Heart left ventricle (tissue), 16 donors: Measurements from ENCODE around the gene ZNF687. TPM values are rescaled to one million over a fixed set of nuclear protein-coding genes. Genes with fewer than 3 reads are reported as not detected.

Experiments used
- ATAC-seq, 4 donors: fragments of 200-7000 bp; cut with Tn5 transposase; one replicate each; pipeline ENCODE4 v1.9.1; 2020 to 2022; ENCODE audit warnings: moderate library complexity in 4 of 4, mild to moderate bottlenecking in 3 of 4, moderate number of reproducible peaks in 1 of 4
- DNase-seq, 5 donors: peaks; one replicate each; pipeline ENCODE4 v3.0.0-alpha.2; 2020
- H3K27ac ChIP-seq, 12 donors: fragments of 200-600 bp; sonication (generic) in 4 of 12; one replicate each; pipeline versions ENCODE4 v1.5.0 to v1.8.0; 2016 to 2022; ENCODE audit warnings: mild to moderate bottlenecking in 2 of 12
- H3K27me3 ChIP-seq, 9 donors: fragments of 200-600 bp; sonication (generic) in 2 of 9; one replicate each; pipeline versions ENCODE4 v1.5.1 to v1.8.0; 2016 to 2022; ENCODE audit warnings: mild to moderate bottlenecking in 3 of 9
- H3K36me3 ChIP-seq, 9 donors: fragments of 200-600 bp; sonication (generic) in 2 of 9; one replicate each; pipeline versions ENCODE4 v1.5.0 to v1.8.0; 2018 to 2022; ENCODE audit warnings: mild to moderate bottlenecking in 2 of 9
- H3K4me1 ChIP-seq, 12 donors: fragments of 200-600 bp; sonication (generic) in 4 of 12; one replicate each; pipeline versions ENCODE4 v1.5.0 to v1.8.0; 2016 to 2022; ENCODE audit warnings: mild to moderate bottlenecking in 3 of 12
- H3K4me3 ChIP-seq, 12 donors: fragments of 200-600 bp; sonication (generic) in 4 of 12; one replicate each; pipeline versions ENCODE4 v1.5.0 to v1.8.0; 2017 to 2022; ENCODE audit warnings: mild to moderate bottlenecking in 9 of 12, moderate library complexity in 4 of 12
- H3K9me3 ChIP-seq, 12 donors: fragments of 200-600 bp; sonication (generic) in 4 of 12; one replicate each; pipeline versions ENCODE4 v1.5.0 to v1.8.0; 2016 to 2022; ENCODE audit warnings: mild to moderate bottlenecking in 1 of 12
- CTCF ChIP-seq, 12 donors: fragments of 200-600 bp; sonication (generic) in 4 of 12; IDR thresholded peaks; one replicate each; pipeline versions ENCODE4 v1.5.0 to v1.8.0; 2018 to 2022; ENCODE audit warnings: antibody characterized with exemption in 12 of 12, mild to moderate bottlenecking in 5 of 12
- POLR2A ChIP-seq, 2 donors: fragments of 450-650 bp; IDR thresholded peaks; one replicate each; pipeline ENCODE4 v1.6.1; 2017; ENCODE audit warnings: antibody characterized with exemption in 2 of 2, mild to moderate bottlenecking in 2 of 2, moderate library complexity in 2 of 2
- WGBS, 4 donors: extraction: QIAGEN DNeasy Blood & Tissue Kit in 2 of 4; methylation state at CpG; one replicate each; pipeline versions ENCODE4 v1.1.5 to v1.1.7; 2013 to 2018; 5-methylcytosine and 5-hydroxymethylcytosine counted together
- intact Hi-C, 10 donors: fragments of 100-400 bp; cut with DNase I; formaldehyde crosslinking; loops; one replicate each; pipeline versions ENCODE4 v1.11.1 to v1.14.2; 2022
- polyA plus RNA-seq, 2 donors: library from polyadenylated mRNA; stranded (reverse); fragments of 200-250 nt; gene quantifications; one replicate each; pipeline ENCODE4 v1.2.3, GENCODE V29; 2013
- total RNA-seq, 9 donors: library from RNA; depleted of rRNA in 2 of 9; stranded (reverse); fragments of >200 nt in 2 of 9; fragmentation: NEBNext Ultra II Directional in 3 of 9; extraction: Animal tissue kit (Norgen Biotek cat#: 25700) in 3 of 9; gene quantifications; one replicate each; pipeline versions ENCODE4 v1.1.0 to v1.2.4, GENCODE V29; 2016 to 2023
- donor health status: ischemic (EF 13 %, LVEDD 7.1; RV severe dilation, severe dysfunction).
- donor health status: healthy with polysubstance abuse.
- donor health status: DM: no; HTN: yes; CAD: no.
- donor health status: DM: no; HTN: no; CAD: no.
- donor health status: ischemic (EF 25% LVEDD 6.9; RV normal size, moderate dysfunction).
- donor health status: ischemic (EF 25% LVEDD 5.7; RV mildly dilated, moderate dysfunction).
- donor health status: healthy.
- donor health status: DM: yes; HTN: yes; CAD: no.
- donor health status: ischemic (EF 35%, LVEDD 5.7; RV mildly dilated, moderate dysfunction).
- donor health status: nonischemic (EF 11% LVEDD 7.7; RV severe dilation, severe dysfunction).
- donor health status: DM: yes; HTN: yes; CAD: no.
- donor health status: PGD.
- donor health status: ischemic (EF 29% LVEDD 5.4; RV normal size, mild dysfunction).
- donor health status: nonischemic (EF 23%, LVEDD 6.1; RV moderate dilation, normal function).

The ZNF687 gene
- total and polyA plus RNA-seq, 11 donors: 6.9 to 30.3 (median 13.4) TPM

GRCh38 chr1:151286619-151287340 lies 4.7 kb downstream of the ZNF687 start:
- intact Hi-C loops: no loop called here
- 84 to 86% (median 86%) methylated on average over 10 of the region's 10 CpGs for WGBS, 4 donors
- Histone ChIP-seq H3K27ac (no peak overlapping the region), H3K9me3 (no peaks in the 10 kb centered on the region), H3K27me3 (no peaks in the 10 kb centered on the region), H3K4me3 (no peak overlapping the region), H3K36me3 (peaks cover 0 to 70% (median 61%) of the 10 kb centered on the region in 9 donors), H3K4me1 (peaks cover 0 to 28% (median 12%) of the 10 kb centered on the region in 12 donors)
- DNase-seq (no peak), ATAC-seq (no peak)
- TF ChIP-seq CTCF (IDR thresholded peaks at IDR 0.05) (no peak), POLR2A (IDR thresholded peaks at IDR 0.05) (no peak)

- TF ChIP-seq CTCF (IDR thresholded peaks at IDR 0.05) (no peak), POLR2A (IDR thresholded peaks at IDR 0.05) (no peak)
These were observed 5.2 kb downstream of the ZNF687 start for GRCh38 chr1:151287341-151287699.

GRCh38 chr1:151287767-151288500 lies 5.8 kb downstream of the ZNF687 start:
- no peaks in the 10 kb centered on the region for H3K27me3 ChIP-seq
- intact Hi-C loops: no loop called here
- peaks cover 0 to 81% (median 73%) of the 10 kb centered on the region in 9 donors for H3K36me3 ChIP-seq
- H3K9me3 ChIP-seq: no peaks in the 10 kb centered on the region
- no peak overlapping the region for H3K4me3 ChIP-seq
- DNase-seq (no peak), ATAC-seq (no peak)
- H3K27ac ChIP-seq: no peak overlapping the region
- H3K4me1 ChIP-seq: peaks cover 0 to 27% (median 12%) of the 10 kb centered on the region in 12 donors
- TF ChIP-seq POLR2A (IDR thresholded peaks at IDR 0.05) (no peak), CTCF (IDR thresholded peaks at IDR 0.05) (no peak)
- WGBS, 4 donors: 89 to 93% (median 92%) methylated on average over 12 to 22 of the region's 22 CpGs

More at GRCh38 chr1:151287341-151287699, 5.2 kb downstream of the ZNF687 start:
- peaks cover 0 to 75% (median 67%) of the 10 kb centered on the region in 9 donors for H3K36me3 ChIP-seq
- intact Hi-C loops: no loop called here
- DNase-seq (no peak), ATAC-seq (no peak)
- WGBS, 4 donors: 87 to 90% (median 88%) methylated on average over 5 to 7 of the region's 7 CpGs
- no peak overlapping the region for H3K4me3 ChIP-seq
- H3K9me3 ChIP-seq: no peaks in the 10 kb centered on the region
- H3K4me1 ChIP-seq: peaks cover 0 to 28% (median 12%) of the 10 kb centered on the region in 12 donors
- no peaks in the 10 kb centered on the region for H3K27me3 ChIP-seq
- no peak overlapping the region for H3K27ac ChIP-seq

GRCh38 chr1:151288502-151288901 lies 6.4 kb downstream of the ZNF687 start:
- Histone ChIP-seq H3K4me1 (peaks cover 0 to 21% (median 8%) of the 10 kb centered on the region in 12 donors), H3K9me3 (no peaks in the 10 kb centered on the region), H3K36me3 (peaks cover 0 to 87% (median 79%) of the 10 kb centered on the region in 9 donors), H3K27ac (no peak overlapping the region), H3K4me3 (no peak overlapping the region), H3K27me3 (no peaks in the 10 kb centered on the region)
- TF ChIP-seq POLR2A (IDR thresholded peaks at IDR 0.05) (no peak), CTCF (IDR thresholded peaks at IDR 0.05) (no peak)
- intact Hi-C loops: no loop called here
- WGBS, 4 donors: 83 to 87% (median 86%) methylated on average over 14 of the region's 14 CpGs
- DNase-seq: no peak
- no peak for ATAC-seq
